PFSK-1 (cell line): ENCODE data around the gene FOXJ2.

Source experiments
- FOXP2 ChIP-seq: optimal IDR thresholded peaks from 2 replicates; pipeline ENCODE3; 2011; ENCODE audit warnings: borderline replicate concordance, control low read depth, inconsistent platforms; ENCODE audit not compliant: insufficient read depth; ENCODE audit errors: extremely low read length, extremely low read depth
- POLR2AphosphoS5 ChIP-seq: IDR thresholded peaks from 2 replicates; pipeline ENCODE4 v1.6.1; 2012; ENCODE audit warnings: low read depth, mild to moderate bottlenecking, control low read depth, low read length, moderate library complexity
- REST ChIP-seq, 2 experiments: IDR thresholded peaks; 2 replicates each; pipeline versions ENCODE4 v1.6.1 to v1.8.0; 2011 to 2012; ENCODE audit warnings: low read depth in 2 of 2, low read length in 2 of 2, control low read depth in 1 of 2, inconsistent platforms in 1 of 2, mild to moderate bottlenecking in 1 of 2, moderate library complexity in 1 of 2; ENCODE audit not compliant: insufficient read depth in 1 of 2
- SIN3A ChIP-seq: IDR thresholded peaks from 2 replicates; pipeline ENCODE4 v1.6.1; 2012; ENCODE audit warnings: mild to moderate bottlenecking, low read length, moderate library complexity, borderline replicate concordance; ENCODE audit not compliant: insufficient read depth
- TAF1 ChIP-seq: IDR thresholded peaks from 2 replicates; pipeline ENCODE4 v1.6.1; 2012; ENCODE audit warnings: low read length, control low read depth, borderline replicate concordance; ENCODE audit not compliant: insufficient read depth

Gene FOXJ2

GRCh38 chr12:8096281-8096915, 63.9 kb downstream of the FOXJ2 start:
- TF ChIP-seq POLR2AphosphoS5 (no peak), TAF1 (no peak), REST (IDR thresholded peaks at IDR 0.05; ENCODE audit: insufficient read depth in 1 of 2, low read depth in 2 of 2, low read length in 2 of 2) (no peak), SIN3A (no peak), FOXP2 (no peak)

- TF ChIP-seq SIN3A (no peak), REST (IDR thresholded peaks at IDR 0.05; ENCODE audit: insufficient read depth in 1 of 2, low read depth in 2 of 2, low read length in 2 of 2) (no peak), POLR2AphosphoS5 (no peak), TAF1 (no peak), FOXP2 (no peak)
Measured at GRCh38 chr12:8099235-8099634, 66.7 kb downstream of the FOXJ2 start.
